Islet of Langerhans (tissue), 1 donor: Measurements from ENCODE around the gene TBX1.
"Not testable (repeated sequence)": the region's sequence is repeated elsewhere in the genome, so short reads cannot be mapped to it uniquely, and the experiment has no call there.

Source experiments
- FAIRE-seq: peaks from one replicate; lab custom pipeline; 2011; peaks lifted over from hg19 to GRCh38; lab: Jason Lieb, UNC

Gene TBX1

GRCh38 chr22:19784384-19785175, 24.0 kb downstream of the TBX1 start:
- FAIRE-seq = no peak

- FAIRE-seq = no peak
These were observed 25.1 kb downstream of the TBX1 start for GRCh38 chr22:19785461-19786263.

DNA sequence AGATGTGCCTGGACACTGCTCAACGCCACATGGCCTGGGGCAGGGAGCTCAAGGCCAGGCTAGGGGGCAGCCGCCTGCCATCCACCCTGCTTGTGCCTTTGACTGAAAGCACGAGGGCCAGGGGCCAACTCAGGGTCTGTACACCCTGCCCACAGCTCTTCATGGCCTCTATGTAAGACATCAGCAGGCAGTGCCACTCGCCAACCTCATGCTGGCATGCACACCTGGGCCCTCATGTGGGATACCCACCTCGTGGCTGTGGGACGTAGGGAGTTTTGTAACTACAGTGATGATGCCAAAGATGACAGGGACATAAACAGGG, 25.6 kb downstream of the TBX1 start:
- no peak for FAIRE-seq

DNA sequence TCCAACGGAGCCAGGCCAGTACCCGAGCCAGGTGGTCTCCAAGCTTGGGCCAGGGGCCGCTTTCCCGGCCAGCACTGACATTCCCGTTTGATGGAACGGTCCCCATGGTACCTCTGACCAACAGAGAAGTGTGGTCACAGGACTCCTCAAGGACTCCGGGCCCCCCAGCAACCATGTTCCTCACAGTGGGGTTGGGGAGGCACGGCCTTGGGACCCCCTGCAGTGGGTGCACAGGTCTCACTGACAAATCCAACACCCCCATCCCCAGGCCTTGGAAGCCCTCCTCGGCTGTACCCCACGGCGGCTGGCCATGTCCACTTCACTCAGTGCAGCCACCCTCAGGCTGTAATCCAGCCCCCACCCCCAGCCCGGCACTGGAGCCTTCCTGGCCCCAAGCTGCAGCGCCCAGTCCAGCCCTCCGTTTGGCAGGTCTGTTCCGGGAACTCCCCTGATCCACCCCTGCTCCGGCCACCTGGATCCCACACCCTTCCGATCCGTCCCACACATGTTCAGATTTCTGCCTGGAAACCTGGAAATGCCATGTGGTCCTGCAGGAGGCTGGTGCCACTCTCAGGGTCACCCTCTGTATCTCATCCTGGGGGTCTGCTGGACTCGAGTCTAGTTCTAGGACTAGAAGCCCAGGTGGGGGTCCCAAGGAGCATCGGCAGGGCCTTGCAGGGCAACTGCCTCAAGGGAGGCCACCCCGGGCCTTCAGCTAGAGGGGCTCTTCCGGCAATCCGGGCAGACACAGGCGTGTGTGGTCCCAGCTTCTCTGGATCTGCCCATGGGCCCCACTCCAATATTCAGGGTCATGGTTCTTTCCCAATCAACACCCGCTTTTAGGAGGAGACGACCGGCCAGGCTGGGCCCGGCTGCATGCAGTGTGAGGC, 26.6 kb downstream of the TBX1 start:
- FAIRE-seq = no peak

- FAIRE-seq = no peak
These were observed 27.2 kb downstream of the TBX1 start for GRCh38 chr22:19787849-19788141.

DNA sequence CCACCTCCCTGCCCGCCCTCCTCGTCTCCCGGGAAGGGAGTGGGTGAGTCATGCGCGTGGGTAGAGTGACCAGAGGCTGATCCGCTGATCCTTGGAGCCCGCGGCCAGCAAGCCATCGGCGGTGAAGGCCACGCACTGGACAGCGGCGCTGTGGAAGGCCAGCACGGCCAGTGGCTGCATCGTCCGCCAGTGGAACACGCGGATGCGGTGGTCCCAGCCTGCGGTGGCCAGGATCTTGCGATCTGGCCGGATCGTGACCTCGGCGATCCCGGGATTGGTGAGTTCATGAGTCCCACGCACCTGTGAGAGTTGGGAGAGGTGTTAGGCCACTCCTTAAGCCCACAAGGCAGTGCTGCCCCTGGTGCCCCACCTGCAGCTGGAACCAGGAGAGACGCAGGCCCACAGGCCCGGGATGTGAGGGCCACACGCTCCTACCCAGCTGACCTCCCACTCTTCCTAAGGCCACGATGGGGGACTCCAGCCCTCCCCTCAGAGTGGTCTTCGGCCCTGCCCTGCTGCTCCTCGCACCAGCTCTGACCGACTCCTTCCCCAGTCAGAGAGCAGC, 28.2 kb downstream of the TBX1 start:
- FAIRE-seq = no peak

GRCh38 chr22:19789406-19789805, 28.8 kb downstream of the TBX1 start:
- no peak for FAIRE-seq

- no peak for FAIRE-seq
These were observed 29.2 kb downstream of the TBX1 start for GRCh38 chr22:19789828-19790227.

- FAIRE-seq = no peak
These were observed 30.7 kb downstream of the TBX1 start for GRCh38 chr22:19791243-19791642.

DNA sequence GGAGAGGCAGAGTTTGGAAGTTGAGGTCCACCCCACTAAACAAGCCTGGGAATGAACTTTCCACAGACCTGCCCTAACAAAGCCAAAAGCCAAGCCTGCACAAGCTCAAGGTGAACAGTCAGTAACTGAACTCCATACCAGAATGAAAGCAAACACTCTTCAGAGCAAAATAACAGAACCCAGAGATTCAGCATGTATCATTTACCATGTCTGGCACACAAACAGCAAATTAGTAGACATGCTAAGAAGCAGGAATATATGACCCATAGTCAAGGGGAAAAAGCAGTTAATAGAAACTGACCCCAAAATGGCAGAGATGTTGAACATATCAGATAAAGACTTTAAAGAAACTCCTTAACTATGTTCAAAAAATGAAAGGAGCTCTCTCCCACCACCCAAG, 31.3 kb downstream of the TBX1 start:
- no peak for FAIRE-seq

GRCh38 chr22:19792383-19792896, 31.9 kb downstream of the TBX1 start:
- not testable (repeated sequence) for FAIRE-seq

DNA sequence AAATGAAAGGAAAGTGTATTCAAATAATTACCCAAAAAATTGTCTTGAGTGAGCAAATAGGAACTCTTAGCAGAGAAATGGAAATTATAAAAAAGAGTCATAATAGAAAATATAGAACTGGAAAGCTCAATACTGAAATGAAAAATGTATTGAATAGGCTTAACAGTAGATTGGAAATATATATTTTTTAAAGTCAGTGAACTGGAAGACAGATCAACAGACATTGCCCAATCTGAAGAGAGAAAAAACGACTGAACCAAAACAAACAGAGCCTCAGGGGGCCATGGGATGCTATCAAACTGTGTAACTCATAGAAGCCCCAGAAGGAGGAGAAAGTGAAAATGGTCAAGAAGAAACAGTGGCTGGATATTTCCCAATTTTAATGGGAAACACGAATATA, 32.6 kb downstream of the TBX1 start:
- no peak for FAIRE-seq

DNA sequence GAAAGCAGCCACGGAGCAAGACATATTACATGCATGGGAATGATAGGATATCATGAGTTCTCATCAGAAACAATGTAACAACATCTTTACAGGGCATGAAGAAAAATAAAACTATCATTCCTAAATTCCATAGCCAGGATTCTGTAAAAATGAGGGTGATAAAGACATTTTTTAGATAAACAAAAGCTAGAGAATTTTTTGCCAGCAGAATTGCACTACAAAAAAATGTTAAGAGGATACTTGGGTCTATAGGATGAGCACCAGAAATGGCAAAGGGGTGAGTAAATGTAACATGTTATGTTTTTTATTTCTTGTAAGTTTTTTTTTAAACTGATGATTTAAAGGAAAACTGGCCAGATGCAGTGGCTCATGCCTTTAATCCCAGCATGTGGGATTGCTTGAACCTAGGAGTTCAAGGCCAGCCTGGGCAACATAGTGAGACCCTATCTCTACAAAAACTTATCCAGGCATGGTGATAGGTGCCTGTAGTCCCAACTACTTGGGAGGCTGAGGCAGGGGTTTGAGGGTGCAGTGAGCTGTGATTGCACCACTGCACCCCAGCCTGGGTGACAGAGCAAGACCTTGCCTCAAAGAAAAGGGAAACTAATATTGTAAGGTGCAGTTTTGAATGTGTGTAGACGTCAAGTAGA, 33.2 kb downstream of the TBX1 start:
- FAIRE-seq = no peak

- no peak for FAIRE-seq
These were observed 35.0 kb downstream of the TBX1 start for GRCh38 chr22:19795617-19796008.

DNA sequence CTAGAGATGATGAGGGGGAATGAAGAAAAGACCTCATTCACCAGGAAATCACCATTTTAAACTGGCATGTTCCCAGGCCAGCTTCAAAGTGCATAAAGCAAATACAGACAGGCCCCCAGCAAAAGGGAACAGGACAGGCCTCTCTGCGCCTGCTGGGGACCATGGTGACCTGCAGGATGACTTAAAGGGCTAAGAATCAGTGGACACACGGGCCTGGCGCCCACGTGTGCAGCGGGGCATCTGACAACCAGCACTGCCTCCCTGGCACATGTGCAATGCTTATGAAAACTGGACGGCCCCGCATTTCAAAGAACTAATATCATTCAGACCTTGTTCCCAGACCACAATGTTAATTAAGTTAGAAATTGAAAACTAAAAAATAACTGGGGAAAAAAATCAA, 35.6 kb downstream of the TBX1 start:
- FAIRE-seq = no peak

DNA sequence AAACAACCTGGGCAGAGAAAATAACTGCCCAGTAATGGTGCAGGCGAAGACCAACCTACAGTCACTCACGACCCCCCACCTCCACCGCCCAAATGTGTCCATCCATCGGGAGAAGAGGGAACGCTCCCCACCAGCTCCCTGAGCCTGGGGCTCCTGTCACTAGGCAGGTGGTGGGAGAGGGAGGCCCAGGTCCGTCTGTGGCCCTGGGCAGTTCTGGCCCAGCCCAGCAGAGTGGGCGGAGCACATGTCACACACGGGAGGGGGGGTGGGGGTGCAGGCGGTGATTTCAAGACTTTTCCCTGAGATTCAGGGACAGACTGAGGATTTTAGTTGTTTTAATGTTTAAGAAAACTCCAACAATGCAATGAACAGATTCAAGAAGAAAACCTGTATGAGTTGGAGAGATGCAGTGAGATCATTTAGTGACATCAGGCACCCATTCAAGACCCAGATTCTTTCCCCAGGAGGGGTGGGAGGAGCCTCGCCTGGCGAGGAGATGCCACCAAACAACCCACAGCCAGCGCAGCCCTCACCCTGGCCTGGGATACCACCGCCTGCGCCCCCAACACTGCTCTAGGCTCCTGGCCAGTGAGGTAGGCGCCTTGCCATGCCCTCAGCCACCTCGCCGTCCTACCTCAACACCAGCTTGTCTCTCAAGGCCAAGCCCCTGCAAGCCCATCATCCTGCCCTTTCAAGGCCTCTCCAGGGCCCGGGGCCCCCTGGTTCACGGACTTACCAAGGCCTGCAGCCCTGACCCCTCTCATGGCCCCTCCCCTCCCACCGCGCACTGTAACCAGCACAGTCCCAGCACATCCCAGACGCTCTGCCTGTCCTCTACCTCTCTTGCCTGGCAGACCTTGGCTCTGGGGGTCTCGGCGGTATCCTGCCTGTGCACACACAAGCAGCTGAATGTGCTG, 36.8 kb downstream of the TBX1 start:
- no peak for FAIRE-seq

DNA sequence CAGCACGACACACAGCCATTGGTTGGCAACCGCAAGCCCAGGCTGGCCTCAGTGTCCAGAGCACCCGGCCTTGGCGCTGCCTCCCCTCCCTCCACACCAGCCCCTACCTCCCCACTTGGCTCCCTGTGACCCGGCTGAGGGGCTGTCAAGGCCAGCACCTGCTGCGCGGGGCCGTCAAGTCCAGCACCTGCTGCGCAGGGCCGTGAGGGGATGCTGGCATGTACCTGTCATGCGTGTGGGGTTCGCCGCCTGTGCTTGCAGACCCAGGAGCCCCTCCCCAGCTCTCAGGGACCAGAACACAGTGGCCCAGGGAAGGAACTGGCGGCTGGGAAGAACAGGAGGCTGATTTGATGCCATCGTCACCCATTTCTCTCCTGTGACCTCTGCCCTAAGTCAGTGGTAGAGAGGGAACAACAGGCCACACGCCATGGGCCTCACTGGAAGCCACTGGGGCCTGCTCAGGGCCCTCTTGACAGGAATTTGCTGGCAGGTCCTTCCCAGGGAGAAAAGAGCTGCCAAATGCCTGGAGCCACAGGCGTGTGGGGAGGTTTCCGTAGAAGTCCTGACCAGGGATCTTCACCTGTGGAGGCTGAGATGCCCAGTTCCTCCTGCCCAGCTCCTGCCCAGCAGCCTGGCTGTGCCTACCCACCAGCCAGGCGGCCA, 37.6 kb downstream of the TBX1 start:
- no peak for FAIRE-seq

- no peak for FAIRE-seq
These were observed 38.3 kb downstream of the TBX1 start for GRCh38 chr22:19798891-19799293.

- FAIRE-seq = no peak
These were observed 39.0 kb downstream of the TBX1 start for GRCh38 chr22:19799322-19800190.
